Fibroblast of lung (primary cell): ENCODE measurements around the gene RNF7.

Source experiments
- CTCF ChIP-seq, 2 donors: IDR thresholded peaks in 1 of 2; conservative IDR thresholded peaks in 1 of 2; 1 replicate in 1 of 2; 2 replicates in 1 of 2; pipeline ENCODE4 v1.5.1; 2011 to 2012; ENCODE audit warnings: low read length in 2 of 2, control low read depth in 1 of 2, inconsistent platforms in 1 of 2, low read depth in 1 of 2, mild to moderate bottlenecking in 1 of 2
- EZH2 ChIP-seq: IDR thresholded peaks from 2 replicates; pipeline ENCODE4 v1.5.1; 2012; ENCODE audit warnings: low read length, control low read depth, mild to moderate bottlenecking; ENCODE audit errors: missing control alignments

- no peak for TF ChIP-seq CTCF (conservative IDR thresholded peaks at IDR 0.05 in 1 of 2, IDR thresholded peaks at IDR 0.05 in 1 of 2; ENCODE audit: low read depth in 1 of 2, low read length in 2 of 2)
- TF ChIP-seq EZH2, result no peak
Measured at GRCh38 chr3:141722081-141722480, 16.0 kb upstream of the RNF7 start.
